HG03521 (cell line): Measurements from ENCODE around the gene SND1.

ENCODE experiments used
- ATAC-seq: cut with Tn5 transposase; IDR thresholded peaks from one replicate; pipeline ENCODE4 v1.9.1; 2021; ENCODE audit warnings: mild to moderate bottlenecking, moderate library complexity; ENCODE audit not compliant: unreplicated experiment

The SND1 gene

GRCh38 chr7:127682140-127682539 lies 30.1 kb downstream of the SND1 start:
- ATAC-seq, result no peak

- peak; percentile 51 for ATAC-seq
Observed at GRCh38 chr7:127683776-127684681, 32.0 kb downstream of the SND1 start.

GRCh38 chr7:127689194-127689772 lies 37.3 kb downstream of the SND1 start:
- ATAC-seq, result no peak

GRCh38 chr7:127690337-127690736 lies 38.3 kb downstream of the SND1 start:
- no peak for ATAC-seq

GRCh38 chr7:127690806-127691205 lies 38.8 kb downstream of the SND1 start:
- no peak for ATAC-seq

GRCh38 chr7:127692200-127692599 lies 40.2 kb downstream of the SND1 start:
- ATAC-seq, result no peak

- ATAC-seq, result no peak
Observed at GRCh38 chr7:127699853-127700252, 47.9 kb downstream of the SND1 start.

- no peak for ATAC-seq
Observed at GRCh38 chr7:127702052-127702652, 50.2 kb downstream of the SND1 start.

GRCh38 chr7:127702938-127703337 lies 50.9 kb downstream of the SND1 start:
- ATAC-seq, result no peak

GRCh38 chr7:127704211-127704610 lies 52.2 kb downstream of the SND1 start:
- ATAC-seq, result no peak

GRCh38 chr7:127705461-127705959 lies 53.5 kb downstream of the SND1 start:
- no peak for ATAC-seq

- no peak for ATAC-seq
Observed at GRCh38 chr7:127706766-127707165, 54.8 kb downstream of the SND1 start.

- ATAC-seq, result no peak
Observed at GRCh38 chr7:127708201-127708600, 56.2 kb downstream of the SND1 start.

GRCh38 chr7:127708788-127709187 lies 56.8 kb downstream of the SND1 start:
- ATAC-seq, result no peak

- no peak for ATAC-seq
Observed at GRCh38 chr7:127710635-127711034, 58.6 kb downstream of the SND1 start.

GRCh38 chr7:127711872-127712271 lies 59.9 kb downstream of the SND1 start:
- ATAC-seq, result no peak

- no peak for ATAC-seq
Observed at GRCh38 chr7:127713006-127713405, 61.0 kb downstream of the SND1 start.

GRCh38 chr7:127713758-127714157 lies 61.8 kb downstream of the SND1 start:
- no peak for ATAC-seq

- ATAC-seq, result no peak
Observed at GRCh38 chr7:127715272-127715671, 63.3 kb downstream of the SND1 start.

- ATAC-seq, result no peak
Observed at GRCh38 chr7:127715901-127716300, 63.9 kb downstream of the SND1 start.

- ATAC-seq, result no peak
Observed at GRCh38 chr7:127717502-127718339, 65.7 kb downstream of the SND1 start.
